Loucy (cell line): ENCODE data around the gene PDZD8.

ENCODE experiments used
- H2AFZ ChIP-seq: fragments of 200-600 bp; sonication (generic); 2 replicates; pipeline ENCODE4 v1.6.0; 2016; ENCODE audit warnings: antibody characterized with exemption, mild to moderate bottlenecking, low read length, moderate library complexity
- H3F3A ChIP-seq: fragments of 200-600 bp; 2 replicates; pipeline ENCODE4 v1.6.0; 2016; ENCODE audit warnings: antibody characterized with exemption, low read depth, mild to moderate bottlenecking
- H3K27me3 ChIP-seq: fragments of 200-600 bp; sonication (generic); 2 replicates; pipeline ENCODE4 v1.6.1; 2014; ENCODE audit warnings: low read length, mild to moderate bottlenecking; ENCODE audit not compliant: insufficient read depth, poor library complexity, severe bottlenecking
- H3K36me3 ChIP-seq: fragments of 200-600 bp; sonication (generic); 2 replicates; pipeline ENCODE4 v1.6.1; 2016; ENCODE audit warnings: low read length; ENCODE audit not compliant: insufficient read depth
- H3K4me1 ChIP-seq: fragments of 200-600 bp; sonication (generic); 2 replicates; pipeline ENCODE4 v1.5.1; 2014; ENCODE audit warnings: low read length, mild to moderate bottlenecking; ENCODE audit not compliant: insufficient read depth, poor library complexity, severe bottlenecking
- H3K4me2 ChIP-seq: fragments of 200-600 bp; sonication (generic); 2 replicates; pipeline ENCODE4 v1.6.0; 2014; ENCODE audit warnings: antibody characterized with exemption, low read length, low read depth, mild to moderate bottlenecking; ENCODE audit not compliant: poor library complexity, severe bottlenecking
- H3K4me3 ChIP-seq: fragments of 200-600 bp; sonication (generic); 2 replicates; pipeline ENCODE4 v1.5.1; 2014; ENCODE audit warnings: low read length, mild to moderate bottlenecking, mixed read lengths; ENCODE audit not compliant: poor library complexity, severe bottlenecking
- H3K79me2 ChIP-seq: fragments of 200-600 bp; sonication (generic); 2 replicates; pipeline ENCODE4 v1.6.1; 2014; ENCODE audit warnings: low read length; ENCODE audit not compliant: insufficient read depth
- H3K9ac ChIP-seq: fragments of 200-600 bp; sonication (generic); 2 replicates; pipeline ENCODE4 v1.6.0; 2014; ENCODE audit warnings: mild to moderate bottlenecking, low read depth, low read length, moderate library complexity; ENCODE audit not compliant: poor library complexity, severe bottlenecking
- H3K9me2 ChIP-seq: fragments of 200-600 bp; sonication (generic); replicated peaks from 2 replicates; pipeline ENCODE4 v1.6.1; 2016; ENCODE audit warnings: low read depth, low read length, mixed read lengths
- H3K9me3 ChIP-seq: fragments of 200-600 bp; sonication (generic); 2 replicates; pipeline ENCODE4 v1.6.1; 2014; ENCODE audit warnings: mild to moderate bottlenecking, antibody characterized with exemption, low read length, low read depth; ENCODE audit not compliant: insufficient read depth
- H4K20me1 ChIP-seq: fragments of 200-600 bp; sonication (generic); 2 replicates; pipeline ENCODE4 v1.6.0; 2014; ENCODE audit warnings: antibody characterized with exemption, low read length, mild to moderate bottlenecking; ENCODE audit not compliant: insufficient read depth, poor library complexity, severe bottlenecking
- CTCF ChIP-seq: fragments of 200-600 bp; sonication (generic); conservative IDR thresholded peaks from 2 replicates; pipeline ENCODE4 v1.5.1; 2014; ENCODE audit warnings: mild to moderate bottlenecking, antibody characterized with exemption, low read length
- EZH2phosphoT487 ChIP-seq: fragments of 200-600 bp; IDR thresholded peaks from 2 replicates; pipeline ENCODE4 v1.6.1; 2018; ENCODE audit warnings: antibody characterized with exemption, mild to moderate bottlenecking, moderate library complexity, borderline replicate concordance

PDZD8 gene

GRCh38 chr10:117375360-117376178 is at the start of gene PDZD8:
Gene PDZD8, minus strand, starts transcription at chr10:117375440. Its CDS starts 213 bp downstream, at chr10:117375227.
- Histone ChIP-seq H4K20me1 (peaks cover 51% of the 10 kb centered on the region), H2AFZ (peak within 1 kb of the TSS; percentile 80), H3K9me3 (no peaks in the 10 kb centered on the region), H3K36me3 (peaks cover 27% of the 10 kb centered on the region), H3K4me2 (peak within 1 kb of the TSS; percentile 91), H3K4me3 (peak within 1 kb of the TSS; percentile 95), H3F3A (0 out of 2 replicates have a peak, but pooled peaks cover 3% of the 10 kb centered on the region), H3K4me1 (peaks cover 20% of the 10 kb centered on the region), H3K9me2 (no peaks in the 10 kb centered on the region), H3K9ac (peak within 1 kb of the TSS; percentile 98), H3K79me2 (peaks cover 84% of the 10 kb centered on the region), H3K27me3 (peaks cover 38% of the 10 kb centered on the region)
- TF ChIP-seq EZH2phosphoT487 (no peak), CTCF (no peak)

- Histone ChIP-seq H3K4me3 (peak overlapping the region; percentile 77), H3K9me3 (no peaks in the 10 kb centered on the region), H2AFZ (no peak overlapping the region), H3K9ac (peak overlapping the region; percentile 73), H3K9me2 (no peaks in the 10 kb centered on the region), H3K36me3 (no peaks in the 10 kb centered on the region), H3K27me3 (no peaks in the 10 kb centered on the region), H3K4me1 (peaks cover 83% of the 10 kb centered on the region), H3K4me2 (peak overlapping the region; percentile 94), H4K20me1 (peaks cover 6% of the 10 kb centered on the region), H3K79me2 (peaks cover 92% of the 10 kb centered on the region), H3F3A (peaks cover 11% of the 10 kb centered on the region)
- TF ChIP-seq EZH2phosphoT487 (no peak), CTCF (no peak)
These were observed 48.9 kb upstream of the PDZD8 start for GRCh38 chr10:117424171-117424570.

GRCh38 chr10:117421985-117422384 is 46.7 kb upstream of the PDZD8 start:
- peaks cover 99% of the 10 kb centered on the region for H3K79me2 ChIP-seq
- H3F3A ChIP-seq = no peaks in the 10 kb centered on the region
- no peaks in the 10 kb centered on the region for H3K9me2 ChIP-seq
- no peaks in the 10 kb centered on the region for H3K27me3 ChIP-seq
- H3K36me3 ChIP-seq = no peaks in the 10 kb centered on the region
- H3K9ac ChIP-seq = no peak overlapping the region
- peaks cover 90% of the 10 kb centered on the region for H3K4me1 ChIP-seq
- H4K20me1 ChIP-seq = peaks cover 6% of the 10 kb centered on the region
- no peak overlapping the region for H2AFZ ChIP-seq
- peak overlapping the region; percentile 7 for H3K4me2 ChIP-seq
- no peak overlapping the region for H3K4me3 ChIP-seq
- no peaks in the 10 kb centered on the region for H3K9me3 ChIP-seq
- TF ChIP-seq CTCF = no peak
- TF ChIP-seq EZH2phosphoT487 = no peak
